Right ventricle myocardium inferior (tissue), 1 donor: ENCODE results near the gene PAK4. TPM values are rescaled to one million over a fixed set of nuclear protein-coding genes. Genes with fewer than 3 reads are reported as not detected.
A peak's percentile ranks its signal among the peaks of the same experiment; 100 is the strongest.

Source experiments
- ATAC-seq: fragments of 200-7000 bp; cut with Tn5 transposase; one replicate; pipeline ENCODE4 v1.9.1; 2020; ENCODE audit warnings: mild to moderate bottlenecking, moderate library complexity
- DNase-seq: peaks from one replicate; pipeline ENCODE4 v3.0.0; 2021; ENCODE audit errors: missing footprints
- intact Hi-C: fragments of 100-400 bp; cut with DNase I; formaldehyde crosslinking; loops from one replicate; pipeline ENCODE4 v1.11.0; 2022
- total RNA-seq: library from RNA; stranded (reverse); fragmentation: NEBNext Ultra II Directional; extraction: Animal tissue kit (Norgen Biotek cat#: 25700); gene quantifications from one replicate; pipeline ENCODE4 v1.2.1, GENCODE V29; 2021
- donor health status: DM: no; HTN: yes; CAD: no; lungs with severe emphysema.

PAK4 gene
- total RNA-seq, 1 donor from 2014 or later, result 16.2 TPM

DNA sequence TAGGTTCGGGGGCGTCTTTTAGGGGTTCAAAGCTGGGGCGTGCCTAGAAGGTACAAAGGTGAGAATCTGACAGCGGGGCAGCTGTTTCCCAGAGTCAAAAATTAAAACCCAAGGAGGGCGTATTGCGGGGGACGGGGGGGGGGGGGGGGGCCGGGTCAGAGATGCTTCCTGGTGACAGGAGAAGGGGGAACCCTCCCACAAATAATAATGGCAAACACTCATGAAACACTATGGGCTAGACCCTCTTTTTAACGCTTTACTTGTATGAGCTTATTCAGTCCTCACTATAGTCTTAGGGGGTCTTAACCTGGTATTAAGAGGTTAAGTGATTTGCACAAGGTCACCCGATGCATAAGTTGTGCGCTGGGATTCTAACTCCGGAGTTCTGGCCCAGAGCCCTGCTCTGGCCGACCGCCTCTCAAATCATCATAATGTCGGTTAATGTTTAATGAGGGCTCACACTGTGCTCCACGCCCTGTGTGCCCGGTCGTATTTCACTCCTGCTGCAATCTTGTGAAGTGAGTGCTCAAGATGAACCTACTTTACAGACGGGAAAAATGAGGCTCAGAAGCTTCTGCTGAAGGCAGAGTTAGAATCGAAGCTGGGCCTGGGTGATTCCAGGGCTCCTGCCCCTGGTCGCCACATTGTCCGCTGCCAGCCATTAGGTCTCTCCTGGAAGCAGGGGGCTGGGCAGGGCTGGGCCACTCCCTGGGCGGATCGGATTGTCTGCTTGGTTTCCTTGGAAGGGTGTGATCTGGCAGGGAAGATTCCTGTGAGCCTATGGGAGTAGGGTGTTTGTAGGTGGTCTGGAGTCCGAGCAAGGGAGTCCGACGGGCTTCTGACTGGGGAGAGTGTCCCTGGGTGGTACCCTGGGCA, 964 bp downstream of the PAK4 start:
- no peak for DNase-seq
- no peak for ATAC-seq
- intact Hi-C loops, result loop anchor here (5.0 to 10.0 kb wide), 2 partner anchors 286 to 408 kb away; partner anchors contain the start of genes EID2B and PLEKHG2

DNA sequence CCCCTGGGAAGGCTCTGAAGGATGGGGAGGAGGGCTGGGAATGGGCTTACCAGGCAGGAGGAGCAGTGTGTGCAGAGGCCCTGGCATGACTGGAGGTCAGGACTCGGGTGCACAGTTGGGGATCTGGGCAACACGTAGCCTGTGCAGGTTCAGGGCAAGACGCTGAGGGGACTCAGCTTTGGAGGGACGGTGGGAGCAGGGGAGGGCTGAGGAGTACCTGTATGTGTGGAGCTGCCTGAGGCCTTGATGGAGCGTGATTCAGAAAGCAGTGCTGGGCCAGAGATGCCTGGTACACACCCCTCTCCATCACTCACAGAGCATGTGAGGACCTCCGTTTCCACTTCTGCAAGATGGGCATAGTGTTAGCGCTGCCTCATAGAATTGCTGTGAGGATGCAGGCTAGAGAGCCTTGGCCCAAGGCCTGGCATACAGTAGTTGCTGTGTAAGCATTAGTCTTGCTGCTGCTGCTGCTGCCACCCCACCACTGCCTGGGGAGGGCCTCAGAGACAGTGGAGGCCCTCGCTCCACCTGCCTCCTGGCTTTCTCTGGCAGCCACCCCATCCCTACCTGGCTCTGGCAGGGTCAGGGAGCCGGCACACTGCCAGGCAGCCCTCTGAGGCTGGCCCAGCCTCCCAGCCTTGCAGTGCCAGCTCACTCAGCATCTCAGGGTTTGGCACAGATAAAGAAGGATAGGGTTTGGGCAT, 2.4 kb downstream of the PAK4 start:
- intact Hi-C loops, result loop anchor here (5.0 to 10.0 kb wide), 2 partner anchors 284 to 407 kb away; partner anchors contain the start of genes EID2B and PLEKHG2
- ATAC-seq (no peak), DNase-seq (no peak)

DNA sequence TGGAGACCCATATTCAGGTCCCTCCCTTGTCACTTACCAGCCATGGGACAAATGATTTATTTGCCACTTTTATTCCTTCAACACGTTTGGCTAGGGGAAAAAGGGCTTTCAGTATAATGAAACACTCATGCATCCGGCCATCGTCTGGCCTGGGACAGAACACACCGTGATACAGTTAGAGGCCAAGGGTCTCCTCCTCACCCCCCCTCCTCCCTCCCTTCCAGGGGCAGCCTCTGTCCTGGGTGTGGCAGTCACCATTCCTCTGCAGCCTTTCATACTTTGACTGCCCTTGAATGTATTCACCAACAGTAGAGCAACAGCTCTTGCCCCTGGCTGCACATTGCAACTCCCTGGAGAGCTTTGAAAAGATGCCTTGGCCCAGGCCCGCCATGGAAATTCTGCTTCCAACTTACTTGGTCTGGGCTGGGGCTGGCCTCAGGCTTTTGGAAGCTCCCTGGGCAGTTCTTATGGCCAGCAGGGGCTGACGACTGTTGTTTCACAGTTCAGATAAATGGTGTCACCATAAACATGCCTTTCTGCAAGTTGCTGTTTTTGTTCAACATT, 3.0 kb downstream of the PAK4 start:
- intact Hi-C loops, result loop anchor here (5.0 to 10.0 kb wide), 2 partner anchors 284 to 406 kb away; partner anchors contain the start of genes EID2B and PLEKHG2
- ATAC-seq (no peak), DNase-seq (peak; percentile 11)

DNA sequence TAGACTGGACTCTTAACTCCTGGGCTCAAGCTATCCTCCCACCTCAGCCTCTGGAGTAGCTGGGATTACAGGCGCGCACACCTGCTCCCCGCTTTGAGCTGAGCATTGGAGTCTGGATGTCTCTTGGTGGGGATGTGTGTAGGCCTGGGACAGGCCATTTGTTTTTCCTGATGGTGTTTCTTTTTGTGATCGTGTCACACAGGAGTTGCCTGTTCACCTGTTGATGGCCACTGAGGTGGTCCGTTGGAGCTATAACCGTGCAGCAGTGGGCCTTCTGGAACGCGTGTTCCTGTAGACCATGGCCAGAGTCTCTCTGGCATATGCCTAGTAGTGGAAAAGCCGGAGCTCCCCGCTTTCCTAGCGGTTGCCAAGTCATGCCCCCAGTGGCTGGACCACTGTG, 3.5 kb downstream of the PAK4 start:
- ATAC-seq (no peak), DNase-seq (no peak)
- intact Hi-C loops, result loop anchor here (5.0 to 10.0 kb wide), 2 partner anchors 283 to 406 kb away; partner anchors contain the start of genes EID2B and PLEKHG2

DNA sequence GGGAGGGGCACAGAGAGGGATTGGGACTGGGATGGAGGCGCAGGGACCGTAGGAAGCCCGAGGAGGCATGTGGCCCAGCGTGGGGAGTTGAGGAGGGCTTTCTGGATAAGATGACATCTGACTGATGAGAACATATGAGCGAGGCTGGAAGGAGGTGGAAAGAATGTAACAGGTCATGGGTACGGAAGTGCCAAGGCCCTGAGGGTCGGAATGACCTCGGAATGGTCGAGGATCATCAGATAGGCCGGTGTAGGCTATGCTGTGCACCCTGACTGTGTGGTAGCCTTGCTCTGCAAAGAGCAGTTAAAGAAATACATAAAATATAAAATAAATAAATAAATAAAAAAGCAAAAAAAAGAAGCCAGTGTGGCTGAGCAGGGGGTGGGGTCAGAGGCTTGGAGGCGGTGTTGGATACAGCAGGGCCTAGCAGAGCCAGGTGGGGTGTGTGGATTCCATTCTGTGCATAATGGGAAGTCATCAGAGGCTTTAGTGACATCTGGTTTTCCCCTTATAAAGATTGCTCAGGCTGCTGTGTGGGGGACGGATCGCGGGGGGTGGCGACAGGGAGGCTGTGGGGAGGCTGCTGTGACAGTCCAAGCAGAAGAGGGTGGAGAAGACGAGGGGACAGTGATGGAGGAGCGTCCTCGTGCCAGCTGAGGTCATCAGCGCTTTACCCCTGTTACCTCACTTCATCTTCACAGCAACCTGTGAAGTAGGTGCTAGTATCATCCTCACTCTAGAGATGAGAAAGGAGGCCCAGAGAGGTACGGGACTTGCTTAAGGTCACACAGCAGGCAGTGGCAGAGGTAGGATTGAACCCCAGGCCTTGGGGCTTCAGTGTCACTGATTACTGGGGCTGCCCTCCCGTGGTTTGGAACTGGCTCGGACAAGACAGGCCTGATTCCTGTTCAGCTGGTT, 5.0 kb downstream of the PAK4 start:
- no peak for ATAC-seq
- intact Hi-C loops, result no loop called here
- no peak for DNase-seq

DNA sequence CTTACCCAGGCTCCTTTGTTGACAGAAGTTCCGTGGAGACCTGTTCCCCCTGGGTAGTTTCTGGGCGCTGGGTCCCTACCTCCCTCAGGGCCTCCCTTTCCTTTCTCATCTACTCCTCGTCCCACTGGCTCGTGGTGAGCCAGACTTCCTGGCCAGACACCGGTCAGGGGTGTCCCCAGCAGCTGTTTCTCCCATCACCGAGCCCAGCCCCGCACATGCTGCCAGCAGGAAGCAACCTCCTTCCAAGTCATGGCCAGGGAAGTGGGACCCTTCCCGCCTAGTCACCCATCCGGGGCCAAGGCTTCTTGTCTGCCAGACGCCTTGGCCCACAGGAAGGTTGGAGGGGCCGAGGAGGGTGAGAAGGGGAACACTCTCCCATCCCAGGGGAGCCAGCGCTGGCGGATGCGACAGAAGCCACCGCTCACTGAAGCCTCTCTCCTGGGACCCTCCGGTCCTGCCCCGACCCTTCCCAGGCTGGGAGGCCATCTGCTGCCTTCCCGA, 5.7 kb downstream of the PAK4 start:
- ATAC-seq (peak; percentile 61), DNase-seq (peak; percentile 75)
- intact Hi-C loops, result no loop called here

DNA sequence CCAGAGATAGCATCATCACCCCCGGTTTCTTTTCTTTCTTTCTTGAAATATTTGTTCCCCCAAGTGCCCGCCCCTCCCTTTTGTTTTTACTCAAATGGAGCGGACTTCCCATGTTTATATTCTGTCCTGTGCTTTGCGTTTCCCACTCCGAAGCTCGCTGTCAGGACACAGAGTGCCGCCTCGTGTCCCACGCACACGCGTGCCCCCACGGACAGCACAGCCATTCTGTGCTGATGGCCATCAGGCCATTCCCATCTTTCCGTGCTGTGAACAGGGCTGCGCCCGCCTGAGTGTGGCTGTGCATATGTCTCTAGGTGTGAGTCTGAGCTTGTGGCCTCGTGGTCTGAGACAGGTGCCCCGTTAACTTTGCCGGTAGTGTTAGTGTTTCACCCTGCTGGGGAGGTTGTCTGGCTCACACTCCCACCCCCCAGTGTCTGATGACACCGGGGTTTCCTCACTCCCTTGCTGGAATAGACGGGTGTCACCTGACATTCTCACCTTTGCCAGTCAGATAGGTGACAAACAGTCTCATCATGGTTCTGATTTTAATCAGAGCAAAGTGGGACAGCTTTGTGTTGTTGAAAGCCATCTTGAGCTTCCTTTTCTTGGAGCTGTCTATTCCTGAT, 6.9 kb downstream of the PAK4 start:
- intact Hi-C loops, result no loop called here
- ATAC-seq (no peak), DNase-seq (no peak)

DNA sequence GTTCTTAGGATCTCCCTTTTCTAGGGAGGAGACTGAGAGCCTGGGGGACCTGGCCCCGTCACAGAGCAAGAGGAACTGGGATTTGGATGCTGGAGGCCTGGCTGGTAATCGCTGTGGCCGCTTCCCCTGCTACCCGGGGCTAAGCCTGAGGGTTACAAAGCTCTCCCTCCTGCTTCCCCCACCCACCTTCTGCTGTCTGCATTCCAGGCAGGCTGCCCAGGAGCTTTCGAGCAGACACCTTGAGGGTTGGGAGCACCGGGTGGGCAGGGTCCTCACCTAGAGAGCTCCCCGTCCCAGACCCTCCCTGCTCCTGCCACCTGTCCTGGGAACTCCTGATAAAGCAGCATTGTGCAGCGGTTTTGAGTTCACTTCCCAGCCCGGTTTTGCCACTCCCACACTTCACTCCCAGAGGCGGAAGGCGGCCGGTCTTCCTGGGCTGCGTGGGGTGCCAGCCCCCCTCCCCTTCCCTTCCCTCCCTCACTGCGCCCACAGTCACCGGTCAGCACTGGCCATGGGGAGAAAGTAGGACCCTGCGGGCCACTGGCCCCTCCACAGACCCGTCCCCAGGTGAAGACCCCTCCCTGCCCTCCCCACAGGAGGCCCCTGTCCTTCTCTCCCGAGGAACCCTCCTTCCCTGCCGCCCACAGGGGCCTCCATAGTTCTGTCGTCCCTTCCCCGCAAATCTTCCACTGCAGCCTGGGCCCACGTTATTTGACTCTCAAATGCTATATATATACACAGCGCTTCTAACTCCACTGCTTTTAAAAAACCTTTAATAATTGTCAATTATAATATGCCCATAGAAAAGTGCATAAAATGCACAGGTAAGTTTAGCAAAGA, 8.1 kb downstream of the PAK4 start:
- intact Hi-C loops, result no loop called here
- DNase-seq, result peak; percentile 63
- no peak for ATAC-seq

DNA sequence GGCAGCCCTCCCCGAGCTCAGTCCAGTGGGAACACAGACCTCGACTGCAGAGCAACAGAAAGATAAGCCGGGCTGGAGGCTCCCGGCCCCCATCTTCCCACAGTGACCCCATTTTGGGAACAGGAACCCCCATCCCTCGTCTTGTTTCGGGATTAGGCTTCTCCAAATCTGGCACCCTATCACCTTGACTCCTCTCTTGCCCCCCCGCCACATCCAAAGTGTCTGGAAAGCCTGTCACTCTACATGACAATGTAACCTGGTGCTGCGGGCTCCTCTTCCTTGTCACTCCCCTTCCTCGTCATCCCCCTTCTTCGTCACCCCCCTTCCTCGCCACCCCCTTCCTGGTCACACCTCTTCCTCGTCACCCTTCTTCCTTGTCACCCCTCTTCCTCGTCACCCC, 10.1 kb downstream of the PAK4 start:
- ATAC-seq, result no peak
- peak; percentile 11 for DNase-seq
- intact Hi-C loops, result no loop called here

DNA sequence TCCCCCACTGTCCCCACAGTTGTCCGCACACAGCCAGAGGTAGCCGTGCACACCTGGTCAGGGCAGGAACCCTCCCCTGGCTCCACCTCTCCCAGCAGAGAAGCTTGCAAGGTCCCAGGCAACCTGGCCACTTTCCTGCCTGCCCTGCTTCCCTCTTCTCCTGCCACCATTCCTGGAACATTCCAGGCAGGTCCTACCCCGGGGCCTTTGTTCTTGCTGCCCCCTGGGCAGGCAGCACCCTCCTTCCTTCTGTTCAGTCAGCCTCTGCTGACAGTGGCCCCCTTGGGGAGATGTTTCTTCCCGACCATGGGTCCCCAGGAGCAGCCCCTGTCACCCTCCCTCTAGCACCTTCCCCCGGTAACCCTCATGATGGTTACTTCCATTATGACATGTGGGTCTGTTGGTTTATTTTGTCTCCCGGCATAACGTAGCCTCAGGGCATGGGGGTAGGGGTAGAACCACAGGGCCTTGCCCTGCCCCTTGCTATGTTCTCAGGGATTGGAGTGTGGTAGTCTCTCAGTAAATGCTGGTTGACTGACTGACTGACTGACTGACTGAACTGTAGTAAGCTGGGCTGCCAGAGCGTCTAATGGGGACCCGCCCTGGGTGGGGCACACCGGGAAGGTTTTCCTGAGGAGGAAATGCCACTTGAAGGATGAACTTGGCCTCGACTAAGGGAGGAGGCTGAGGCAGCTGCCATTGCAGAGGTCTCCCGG, 10.8 kb downstream of the PAK4 start:
- peak; percentile 9 for DNase-seq
- ATAC-seq, result peak; percentile 14

DNA sequence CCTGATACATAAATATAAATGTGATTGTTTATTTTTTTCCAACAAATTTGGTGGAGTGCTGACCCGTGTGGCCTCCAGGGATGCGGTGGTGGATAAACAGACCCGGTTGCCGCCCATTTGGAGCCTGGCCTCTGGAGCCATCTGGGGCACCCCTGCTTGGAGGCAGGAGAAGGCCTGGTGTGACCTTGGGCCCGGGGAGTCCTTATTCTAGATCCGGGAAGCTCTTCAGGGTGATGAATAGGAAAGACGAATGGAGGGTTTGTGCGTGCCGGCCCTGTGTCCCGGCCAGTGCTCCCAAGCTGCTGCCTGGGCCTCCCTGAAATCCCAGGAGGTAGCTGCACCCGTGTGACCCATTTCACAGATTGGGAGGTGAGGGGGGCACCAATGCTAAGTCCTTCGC, 11.5 kb downstream of the PAK4 start:
- DNase-seq (peak; percentile 53), ATAC-seq (no peak)
- intact Hi-C loops, result no loop called here

More for the DNA sequence above, 10.8 kb downstream of the PAK4 start:
- intact Hi-C loops, result no loop called here

DNA sequence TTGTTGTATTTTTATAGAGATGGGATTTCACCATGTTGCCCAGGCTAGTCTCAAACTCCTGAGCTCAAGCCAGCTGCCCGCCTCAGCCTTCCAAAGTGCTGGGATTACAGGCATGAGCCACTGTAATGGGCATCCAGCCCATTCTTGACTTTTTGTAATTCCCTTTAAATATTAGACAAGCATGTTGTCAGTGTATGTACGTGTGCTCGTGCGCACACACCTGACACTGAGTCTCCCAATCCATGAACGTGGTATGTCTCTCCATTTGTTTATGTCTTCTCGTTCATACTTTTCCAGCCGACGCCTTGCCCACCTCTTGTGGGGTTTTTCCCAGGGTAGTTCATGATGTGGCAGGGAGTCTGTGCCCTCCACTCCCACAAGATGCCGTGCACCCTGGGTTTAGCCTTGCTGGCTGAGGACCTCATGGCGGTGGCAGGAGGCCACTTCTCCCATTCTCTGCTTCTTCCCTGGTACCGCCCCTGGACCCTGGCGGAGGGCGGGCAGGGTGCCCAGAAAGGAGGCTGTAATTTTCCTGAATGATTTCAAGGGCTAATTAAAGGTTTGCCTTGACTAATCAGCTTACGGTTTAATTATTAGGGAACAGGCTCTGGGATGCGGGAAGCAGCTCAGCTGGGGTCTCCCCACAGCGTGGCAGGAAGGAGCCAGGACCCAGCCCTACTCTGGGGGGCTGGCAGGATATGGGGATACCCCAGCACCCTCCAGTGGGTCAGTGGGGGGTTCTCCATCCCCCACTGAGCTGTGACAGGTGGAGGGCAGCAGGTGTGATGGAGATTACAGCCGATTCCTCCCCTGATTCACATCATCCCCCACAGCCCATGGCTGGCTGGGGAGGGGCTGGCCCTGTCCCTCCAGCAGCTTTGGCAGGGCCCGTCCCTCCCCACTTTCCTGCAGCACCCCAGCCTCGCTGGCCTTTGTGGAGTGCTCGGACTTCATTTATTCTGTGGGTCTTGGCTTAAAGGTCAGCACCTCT, 12.9 kb downstream of the PAK4 start:
- ATAC-seq (no peak), DNase-seq (peak; percentile 54)
- intact Hi-C loops, result no loop called here

DNA sequence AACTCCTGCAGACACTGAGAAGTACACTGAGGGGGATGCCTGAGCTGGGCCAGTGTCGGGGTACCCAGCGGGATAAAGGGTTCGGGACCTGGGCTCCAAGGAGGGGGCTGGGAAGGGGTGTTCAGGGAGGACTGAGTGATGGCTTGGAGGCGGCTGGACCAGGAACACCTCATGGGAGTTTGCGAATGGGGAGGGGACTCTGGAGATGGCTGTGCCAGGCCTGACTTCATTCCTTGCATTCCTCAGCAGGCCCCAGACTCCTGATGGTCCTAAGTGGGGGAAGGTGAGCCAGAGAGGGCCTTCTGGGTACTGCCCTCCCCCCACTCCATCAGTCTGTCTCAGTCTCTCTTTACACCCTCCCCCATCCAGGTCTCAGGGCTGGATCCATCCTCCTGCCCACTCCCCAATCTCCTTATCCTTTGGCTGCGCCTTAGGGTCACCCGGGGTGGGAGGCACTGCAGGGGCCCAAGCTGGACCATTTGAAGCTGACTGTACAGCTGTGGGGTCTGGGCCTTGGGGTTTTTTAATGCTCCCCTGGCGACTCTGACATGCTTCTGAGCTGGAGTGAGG, 13.8 kb downstream of the PAK4 start:
- ATAC-seq (no peak), DNase-seq (peak; percentile 59)
- intact Hi-C loops, result no loop called here

DNA sequence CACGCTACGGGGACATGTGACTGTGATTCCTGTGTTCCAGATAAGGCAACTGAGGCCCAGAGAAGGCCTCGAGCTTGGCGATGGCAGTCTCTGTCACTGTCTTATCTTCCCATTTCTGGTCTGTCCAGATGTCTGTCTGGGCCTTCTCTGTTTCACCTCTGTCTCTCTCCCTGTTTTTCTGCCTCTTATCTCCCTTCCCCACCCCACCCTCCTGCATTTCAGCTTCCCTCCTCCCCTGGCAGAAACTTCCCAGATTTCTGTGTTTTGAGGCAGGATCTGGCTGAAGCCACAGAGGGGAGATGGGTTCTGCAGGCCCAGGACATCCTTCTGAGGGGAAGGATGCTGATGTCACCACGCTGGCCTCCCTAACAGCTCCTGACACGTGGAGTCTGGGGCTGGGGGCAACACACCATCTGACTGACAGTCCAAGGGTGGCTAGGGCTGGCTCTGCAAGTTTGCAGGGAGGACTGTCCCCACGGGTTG, 14.4 kb downstream of the PAK4 start:
- DNase-seq, result peak; percentile 2
- no peak for ATAC-seq
- intact Hi-C loops, result no loop called here

DNA sequence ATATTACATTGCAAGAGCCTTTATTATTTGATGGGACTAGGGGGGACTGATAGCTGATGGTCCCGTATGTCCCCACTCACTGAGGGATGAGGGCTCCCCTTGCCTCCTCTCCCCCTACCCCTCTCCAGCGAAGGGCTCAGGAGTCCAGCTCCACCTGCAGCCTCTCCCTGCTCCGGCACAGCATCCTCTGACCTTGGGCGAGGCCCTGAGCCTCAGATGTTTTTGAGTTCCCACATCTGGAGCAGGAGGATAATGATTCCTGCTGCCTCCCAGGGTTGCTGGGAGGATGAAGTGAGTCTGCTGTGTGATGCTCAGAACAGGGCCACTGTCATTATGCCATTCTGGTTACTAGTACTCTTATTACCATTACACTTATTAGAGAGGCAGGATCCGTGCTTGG, 15.0 kb downstream of the PAK4 start:
- DNase-seq, result no peak
- intact Hi-C loops, result no loop called here
- no peak for ATAC-seq
